Right atrium auricular region (tissue), 2 donors: ENCODE measurements around the gene WWC2. TPM values are rescaled to one million over a fixed set of nuclear protein-coding genes. Genes with fewer than 3 reads are reported as not detected.

ENCODE experiments used
- DNase-seq: peaks from one replicate; pipeline ENCODE4 v3.0.0-alpha.2; 2019; ENCODE audit warnings: low spot score
- H3K27ac ChIP-seq, 2 donors: fragments of 200-600 bp; sonication (generic); 1 replicate in 1 of 2; 2 replicates in 1 of 2; pipeline ENCODE4 v1.5.1; 2016 to 2019
- H3K27me3 ChIP-seq, 2 donors: fragments of 200-600 bp; sonication (generic); one replicate each; pipeline versions ENCODE4 v1.5.1 to v1.6.0; 2017 to 2019
- H3K36me3 ChIP-seq: fragments of 200-600 bp; sonication (generic); one replicate; pipeline ENCODE4 v1.5.1; 2016
- H3K4me1 ChIP-seq, 2 donors: fragments of 200-600 bp; sonication (generic); one replicate each; pipeline versions ENCODE4 v1.5.1 to v1.6.0; 2017 to 2019
- H3K4me3 ChIP-seq, 2 donors: fragments of 200-600 bp; sonication (generic); 1 replicate in 1 of 2; 2 replicates in 1 of 2; pipeline ENCODE4 v1.5.1; 2017 to 2019; ENCODE audit warnings: mild to moderate bottlenecking in 1 of 2, moderate library complexity in 1 of 2
- H3K9me3 ChIP-seq, 2 donors: fragments of 200-600 bp; sonication (generic); one replicate each; pipeline ENCODE4 v1.5.1; 2019
- total RNA-seq, 2 donors: library from RNA; depleted of rRNA; stranded (reverse); fragments of >200 nt; gene quantifications; one replicate each; pipeline ENCODE4 v1.1.0, GENCODE V29; 2016
- TF ChIP-seq, protein P1 (sequence below), 2 donors: fragments of 200-600 bp; sonication (generic); IDR thresholded peaks; one replicate each; pipeline ENCODE4 v1.5.1; 2019; ENCODE audit warnings: antibody characterized with exemption in 2 of 2

Gene WWC2
- total RNA-seq, 2 donors from 2014 or later = 22.4 to 22.7 TPM

DNA sequence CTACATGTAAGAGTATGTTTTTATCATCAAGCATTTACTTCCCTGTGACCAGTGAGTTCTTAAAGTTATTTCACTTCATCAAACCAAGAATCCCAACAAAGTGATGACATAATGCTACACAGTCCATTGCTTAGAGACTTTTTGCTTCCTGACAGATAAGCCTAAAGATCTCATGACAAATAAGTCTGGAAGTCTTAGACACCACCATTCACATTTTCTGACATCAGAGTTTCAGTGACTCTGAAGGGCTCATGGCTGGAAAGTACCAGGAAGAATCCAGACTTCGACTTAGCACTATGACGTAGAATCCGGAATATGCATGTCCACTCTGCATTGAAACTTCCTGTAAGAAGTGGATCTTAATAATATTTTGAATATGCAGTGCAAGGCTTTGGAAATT, 167.3 kb downstream of the WWC2 start:
- no peak for DNase-seq
- Histone ChIP-seq H3K36me3 (peaks cover 45% of the 10 kb centered on the region), H3K27ac (no peak overlapping the region), H3K9me3 (no peaks in the 10 kb centered on the region), H3K4me3 (no peak overlapping the region), H3K4me1 (peaks cover 0 to 5% of the 10 kb centered on the region in 2 donors), H3K27me3 (no peaks in the 10 kb centered on the region)
- TF ChIP-seq, protein P1, sequence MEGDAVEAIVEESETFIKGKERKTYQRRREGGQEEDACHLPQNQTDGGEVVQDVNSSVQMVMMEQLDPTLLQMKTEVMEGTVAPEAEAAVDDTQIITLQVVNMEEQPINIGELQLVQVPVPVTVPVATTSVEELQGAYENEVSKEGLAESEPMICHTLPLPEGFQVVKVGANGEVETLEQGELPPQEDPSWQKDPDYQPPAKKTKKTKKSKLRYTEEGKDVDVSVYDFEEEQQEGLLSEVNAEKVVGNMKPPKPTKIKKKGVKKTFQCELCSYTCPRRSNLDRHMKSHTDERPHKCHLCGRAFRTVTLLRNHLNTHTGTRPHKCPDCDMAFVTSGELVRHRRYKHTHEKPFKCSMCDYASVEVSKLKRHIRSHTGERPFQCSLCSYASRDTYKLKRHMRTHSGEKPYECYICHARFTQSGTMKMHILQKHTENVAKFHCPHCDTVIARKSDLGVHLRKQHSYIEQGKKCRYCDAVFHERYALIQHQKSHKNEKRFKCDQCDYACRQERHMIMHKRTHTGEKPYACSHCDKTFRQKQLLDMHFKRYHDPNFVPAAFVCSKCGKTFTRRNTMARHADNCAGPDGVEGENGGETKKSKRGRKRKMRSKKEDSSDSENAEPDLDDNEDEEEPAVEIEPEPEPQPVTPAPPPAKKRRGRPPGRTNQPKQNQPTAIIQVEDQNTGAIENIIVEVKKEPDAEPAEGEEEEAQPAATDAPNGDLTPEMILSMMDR (IDR thresholded peaks at IDR 0.05) = no peak

DNA sequence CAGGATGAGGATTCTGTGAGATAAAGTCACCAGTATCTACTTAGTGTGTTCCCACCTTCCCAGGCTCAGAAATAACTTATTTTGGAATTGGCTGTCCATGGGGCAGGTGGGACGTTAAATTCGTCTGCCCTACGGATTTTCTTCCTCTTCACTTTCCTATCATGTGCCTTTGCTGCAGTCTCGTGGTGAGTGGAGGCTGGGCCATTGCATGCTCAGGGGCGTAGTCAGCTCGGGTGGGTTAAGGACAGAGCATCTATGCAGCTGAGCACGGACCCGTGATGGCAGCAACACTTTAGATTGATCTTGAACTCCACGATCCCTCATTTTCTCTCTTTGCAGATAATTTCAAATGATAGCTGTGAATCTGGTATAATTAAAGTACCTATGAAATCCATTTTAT, 169.5 kb downstream of the WWC2 start:
- DNase-seq = no peak
- peaks cover 54% of the 10 kb centered on the region for H3K36me3 ChIP-seq
- no peaks in the 10 kb centered on the region for H3K27me3 ChIP-seq
- H3K9me3 ChIP-seq = no peaks in the 10 kb centered on the region
- H3K4me1 ChIP-seq = no peaks in the 10 kb centered on the region
- no peak overlapping the region for H3K4me3 ChIP-seq
- TF ChIP-seq, protein P1 (IDR thresholded peaks at IDR 0.05) = no peak
- H3K27ac ChIP-seq = no peak overlapping the region

DNA sequence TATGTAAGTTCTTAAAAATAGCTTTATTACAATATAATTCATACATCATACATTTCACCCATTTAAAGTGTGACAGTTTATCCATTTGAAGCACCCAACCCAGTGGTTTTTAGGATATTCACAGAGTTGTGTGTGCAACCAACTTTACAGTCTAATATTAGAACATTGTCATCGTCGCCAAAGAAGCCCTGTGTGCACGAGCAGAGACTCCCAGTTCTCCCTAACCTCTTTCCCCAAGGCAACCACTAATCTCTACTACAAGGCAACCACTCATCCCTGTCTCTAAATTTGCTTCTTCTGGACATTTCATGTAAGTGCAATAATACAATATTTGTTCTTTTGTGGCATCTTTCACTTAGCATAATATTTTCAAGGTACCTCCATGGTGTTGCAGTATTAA, 173.3 kb downstream of the WWC2 start:
- Histone ChIP-seq H3K4me3 (no peak overlapping the region), H3K27ac (no peak overlapping the region), H3K4me1 (no peaks in the 10 kb centered on the region), H3K9me3 (peaks cover 5 to 32% of the 10 kb centered on the region in 2 donors), H3K27me3 (no peaks in the 10 kb centered on the region), H3K36me3 (peaks cover 55% of the 10 kb centered on the region)
- no peak for DNase-seq
- TF ChIP-seq, protein P1 (IDR thresholded peaks at IDR 0.05) = no peak

DNA sequence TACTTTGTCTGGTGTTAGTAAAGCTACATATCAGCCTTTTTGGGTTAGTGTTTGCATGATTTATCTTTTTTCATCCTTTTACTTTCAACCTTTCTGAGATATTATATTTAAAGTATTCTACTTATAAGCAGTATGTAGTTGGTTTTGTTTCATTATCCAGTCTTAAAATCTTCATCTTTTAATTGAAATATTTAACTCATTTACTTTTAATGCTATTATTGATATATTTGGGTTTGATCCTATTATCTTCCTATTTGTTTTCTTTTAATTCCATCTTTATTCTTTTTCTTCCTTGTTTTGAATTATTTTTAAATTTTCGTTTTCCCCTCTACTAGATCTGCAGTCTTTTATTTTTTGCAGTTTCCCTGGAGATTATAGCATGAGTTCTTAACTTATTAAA, 177.0 kb downstream of the WWC2 start:
- peaks cover 5 to 32% of the 10 kb centered on the region in 2 donors for H3K9me3 ChIP-seq
- peaks cover 40% of the 10 kb centered on the region for H3K36me3 ChIP-seq
- no peaks in the 10 kb centered on the region for H3K27me3 ChIP-seq
- no peaks in the 10 kb centered on the region for H3K4me1 ChIP-seq
- H3K27ac ChIP-seq = no peak overlapping the region
- DNase-seq = no peak
- TF ChIP-seq, protein P1 (IDR thresholded peaks at IDR 0.05) = no peak
- no peak overlapping the region for H3K4me3 ChIP-seq

DNA sequence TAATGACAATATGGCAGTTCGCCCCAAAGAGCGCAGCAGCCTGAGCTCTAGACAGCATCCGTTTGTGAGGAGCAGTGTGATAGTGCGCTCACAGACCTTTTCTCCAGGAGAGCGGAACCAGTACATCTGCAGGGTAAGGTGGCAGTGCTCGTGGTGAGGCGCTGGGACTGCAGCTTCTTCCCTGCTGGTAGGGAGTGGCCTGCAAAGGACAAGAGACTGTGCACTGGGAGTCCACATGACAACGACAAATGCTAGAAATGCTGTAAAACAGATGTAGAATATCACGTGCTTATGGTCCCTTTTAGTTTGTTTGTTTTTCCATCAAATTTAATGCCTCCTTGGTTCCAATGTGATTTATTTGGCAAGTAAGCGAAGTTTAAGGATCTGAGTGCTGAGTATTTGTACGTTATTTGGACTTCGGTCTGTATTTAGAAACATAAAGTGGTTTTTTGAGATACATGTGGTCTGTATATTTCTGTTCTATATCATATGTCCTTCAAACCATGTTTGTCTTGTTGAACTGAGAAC, 185.3 kb downstream of the WWC2 start:
- Histone ChIP-seq H3K4me1 (no peaks in the 10 kb centered on the region), H3K27me3 (no peaks in the 10 kb centered on the region), H3K27ac (no peak overlapping the region), H3K4me3 (no peak overlapping the region), H3K36me3 (peaks cover 83% of the 10 kb centered on the region), H3K9me3 (no peaks in the 10 kb centered on the region)
- TF ChIP-seq, protein P1 (IDR thresholded peaks at IDR 0.05) = no peak
- DNase-seq = no peak

DNA sequence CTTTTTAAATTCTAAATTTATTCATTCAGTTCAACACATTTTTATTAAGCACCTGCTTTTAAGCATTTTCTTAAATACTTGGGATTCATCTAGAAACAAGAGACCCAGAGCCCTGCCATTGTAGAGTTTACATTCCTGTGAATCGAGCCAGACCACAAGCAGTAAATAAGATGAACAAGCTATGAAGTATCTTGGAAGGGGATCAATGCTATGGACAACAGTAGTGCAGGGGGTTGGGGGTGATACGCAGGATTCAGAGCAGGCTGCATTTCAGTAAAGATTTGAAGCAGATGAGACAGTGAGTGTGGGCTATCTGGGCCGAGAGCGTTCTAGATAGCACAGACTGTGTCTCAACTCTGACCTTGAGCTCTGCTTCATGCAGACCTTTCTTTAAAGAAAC, 185.9 kb downstream of the WWC2 start:
- no peaks in the 10 kb centered on the region for H3K4me1 ChIP-seq
- DNase-seq = no peak
- H3K27ac ChIP-seq = no peak overlapping the region
- no peaks in the 10 kb centered on the region for H3K9me3 ChIP-seq
- no peak overlapping the region for H3K4me3 ChIP-seq
- H3K27me3 ChIP-seq = no peaks in the 10 kb centered on the region
- H3K36me3 ChIP-seq = peaks cover 88% of the 10 kb centered on the region
- TF ChIP-seq, protein P1 (IDR thresholded peaks at IDR 0.05) = no peak
